TTC549 (cell line): Measurements from ENCODE around the gene CORO7.

ENCODE experiments used
- FAIRE-seq: peaks from 2 replicates; lab custom pipeline; 2012; peaks lifted over from hg19 to GRCh38; lab: Jason Lieb, UNC

The CORO7 gene

DNA sequence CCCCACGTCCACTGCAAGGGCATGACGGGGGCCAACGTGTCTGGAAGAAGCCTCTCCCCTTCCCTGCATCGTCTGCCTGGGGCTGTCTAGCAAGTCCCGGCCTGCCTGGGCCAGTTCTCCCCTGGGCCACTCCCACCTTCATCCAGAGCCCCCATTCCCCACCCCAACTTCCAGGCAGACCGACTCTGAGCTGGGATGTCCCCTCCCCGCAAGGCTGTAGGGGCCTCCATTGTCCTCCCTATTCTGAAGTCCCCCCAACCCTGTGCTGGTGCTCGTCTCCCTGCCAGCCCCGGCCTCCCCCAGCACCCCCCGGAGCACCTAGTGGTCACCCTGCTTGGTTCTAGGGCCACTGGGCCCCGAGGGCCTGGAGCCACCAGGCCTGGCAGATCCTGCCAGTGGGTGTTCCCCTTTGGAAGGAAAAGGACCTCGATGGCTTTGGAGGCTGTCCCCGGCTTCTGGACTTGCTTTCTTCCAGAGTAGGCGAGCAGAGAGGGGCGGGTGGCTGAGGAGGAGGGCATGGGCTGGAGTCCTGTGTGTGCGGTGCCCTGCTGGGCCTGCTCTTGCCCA is 95.7 kb downstream of the CORO7 start:
- no peak for FAIRE-seq

DNA sequence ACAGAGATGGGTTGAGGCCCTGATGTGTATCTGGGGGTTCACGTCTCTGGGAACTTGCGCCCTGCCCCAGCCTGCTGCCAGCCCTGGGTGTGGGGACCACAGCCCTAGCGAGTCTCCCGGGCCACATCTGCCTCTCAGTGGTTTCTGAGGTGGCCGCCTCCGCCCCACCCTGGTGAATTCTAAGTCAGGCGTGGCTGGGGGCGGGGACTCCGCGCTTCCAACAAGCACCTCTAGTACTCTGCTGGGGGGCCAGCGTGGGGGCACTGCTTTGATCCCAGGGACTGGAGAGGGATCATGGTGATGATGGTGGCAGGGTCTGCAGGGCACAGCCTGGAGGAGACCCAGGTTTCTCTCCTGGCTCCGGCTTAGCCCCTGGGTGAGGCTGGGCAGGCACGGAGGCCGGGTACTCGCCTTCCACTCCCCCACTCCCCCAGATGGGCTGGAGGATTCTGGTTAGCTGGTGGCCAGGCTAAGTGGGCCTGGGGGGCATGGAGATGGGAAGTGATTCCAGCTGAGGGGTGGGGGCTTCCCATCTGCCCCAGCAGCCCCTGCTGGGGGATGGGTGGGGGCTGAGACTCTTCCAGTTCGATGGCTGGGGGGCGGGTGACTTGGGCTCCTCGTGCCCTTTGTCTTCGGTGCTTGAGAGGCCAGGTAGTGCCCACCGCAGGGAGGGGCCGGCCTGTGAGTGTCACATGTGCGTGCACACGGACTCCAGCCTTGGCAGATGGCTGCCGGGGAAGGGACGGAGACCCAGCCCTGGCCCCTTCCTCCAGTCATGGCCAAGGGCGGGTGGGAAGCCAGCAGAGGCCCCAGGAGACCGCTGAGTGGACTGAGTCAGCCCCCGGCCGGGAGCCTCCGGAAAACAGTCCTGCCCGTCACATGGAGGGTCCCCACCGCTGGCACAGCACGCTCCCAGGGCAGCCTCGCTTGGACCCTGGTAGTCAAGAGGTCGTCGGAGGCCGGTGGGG is 96.7 kb downstream of the CORO7 start:
- FAIRE-seq: no peak

DNA sequence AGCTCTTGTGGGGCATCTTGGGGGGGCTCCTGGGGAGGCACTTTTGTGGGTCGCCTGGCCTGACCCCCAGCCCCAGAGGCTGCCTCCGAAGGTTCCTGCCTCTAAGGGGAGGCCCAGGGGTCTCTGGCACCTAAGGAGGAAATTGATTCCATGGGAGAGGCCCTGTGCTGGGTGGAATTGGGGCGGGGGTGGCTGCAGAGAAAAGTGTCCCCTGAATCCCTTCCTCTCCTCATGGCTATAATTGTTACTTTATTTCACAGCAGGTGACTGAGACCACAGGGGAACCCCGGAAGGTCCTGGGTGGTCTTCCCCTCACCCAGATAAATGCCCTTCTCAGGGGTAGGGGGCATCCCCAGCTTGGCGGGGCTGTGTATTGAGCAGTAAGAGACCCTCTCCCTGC is 97.4 kb downstream of the CORO7 start:
- no peak for FAIRE-seq

DNA sequence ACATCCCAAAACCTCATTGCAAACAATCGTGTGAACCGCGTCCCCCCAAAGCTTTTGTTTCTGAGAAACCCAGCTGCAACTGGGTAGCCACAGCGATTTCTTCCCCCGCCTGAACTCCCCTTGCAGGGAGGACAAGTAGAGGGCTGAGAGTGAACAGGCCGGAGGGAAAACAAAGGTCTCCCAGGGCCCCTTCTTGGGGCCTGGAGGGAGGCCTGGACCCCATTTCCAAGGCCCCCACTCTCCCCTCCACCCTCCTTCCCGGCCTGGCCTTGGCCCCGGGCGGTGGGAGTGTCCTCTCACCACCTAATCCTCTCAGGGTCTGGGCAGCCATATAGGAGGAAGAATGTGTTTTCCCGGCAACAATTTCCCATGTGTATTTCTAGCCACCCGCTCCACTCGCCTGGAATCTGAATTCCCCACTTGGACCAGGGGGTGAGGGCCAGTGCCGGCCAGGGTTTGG is 97.9 kb downstream of the CORO7 start:
- FAIRE-seq: no peak

DNA sequence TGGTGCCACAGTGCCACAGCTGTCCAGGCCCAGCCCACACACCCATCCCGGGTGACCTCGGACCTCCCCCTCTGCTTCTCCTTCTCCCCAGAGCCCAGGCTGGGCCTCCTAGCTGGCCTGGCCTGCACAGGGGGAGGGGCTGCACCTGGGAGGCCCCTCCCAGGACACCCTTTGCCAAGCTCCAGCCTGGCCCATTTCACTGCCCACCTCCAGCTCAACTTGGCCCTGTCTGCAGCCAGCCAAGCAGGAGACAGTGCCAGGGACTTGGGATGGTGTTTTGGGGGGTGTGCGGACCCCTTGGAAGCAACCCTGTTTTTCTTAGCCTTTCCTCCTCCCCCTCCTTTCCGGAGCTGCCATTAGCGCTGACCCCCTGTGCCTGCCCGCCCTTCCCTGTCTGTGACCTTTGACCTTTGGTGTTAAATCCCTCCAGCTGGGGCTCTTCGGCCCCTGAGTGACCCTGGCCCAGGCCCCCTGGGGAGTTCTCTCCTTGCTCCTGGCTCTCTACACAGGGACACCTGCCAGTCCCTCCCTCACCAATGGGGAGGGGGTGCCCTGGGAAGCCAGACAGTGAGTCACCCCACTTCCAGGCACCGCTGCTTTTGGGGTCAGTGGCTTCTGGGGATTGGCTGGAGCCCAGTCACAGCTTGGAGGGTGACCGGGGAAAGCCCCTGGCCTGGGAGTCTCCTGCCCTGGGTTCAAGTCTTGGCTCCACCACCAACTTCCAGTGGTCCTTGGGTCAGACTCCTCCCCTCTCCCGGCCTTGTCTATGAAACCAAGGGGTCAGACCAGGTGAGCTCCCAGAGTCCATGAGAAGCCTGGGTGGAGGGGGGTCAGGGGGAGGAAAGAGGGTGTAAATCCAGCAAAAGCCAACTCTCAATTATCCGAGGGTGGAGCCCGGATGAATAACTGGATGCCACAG is 98.6 kb downstream of the CORO7 start:
- no peak for FAIRE-seq

DNA sequence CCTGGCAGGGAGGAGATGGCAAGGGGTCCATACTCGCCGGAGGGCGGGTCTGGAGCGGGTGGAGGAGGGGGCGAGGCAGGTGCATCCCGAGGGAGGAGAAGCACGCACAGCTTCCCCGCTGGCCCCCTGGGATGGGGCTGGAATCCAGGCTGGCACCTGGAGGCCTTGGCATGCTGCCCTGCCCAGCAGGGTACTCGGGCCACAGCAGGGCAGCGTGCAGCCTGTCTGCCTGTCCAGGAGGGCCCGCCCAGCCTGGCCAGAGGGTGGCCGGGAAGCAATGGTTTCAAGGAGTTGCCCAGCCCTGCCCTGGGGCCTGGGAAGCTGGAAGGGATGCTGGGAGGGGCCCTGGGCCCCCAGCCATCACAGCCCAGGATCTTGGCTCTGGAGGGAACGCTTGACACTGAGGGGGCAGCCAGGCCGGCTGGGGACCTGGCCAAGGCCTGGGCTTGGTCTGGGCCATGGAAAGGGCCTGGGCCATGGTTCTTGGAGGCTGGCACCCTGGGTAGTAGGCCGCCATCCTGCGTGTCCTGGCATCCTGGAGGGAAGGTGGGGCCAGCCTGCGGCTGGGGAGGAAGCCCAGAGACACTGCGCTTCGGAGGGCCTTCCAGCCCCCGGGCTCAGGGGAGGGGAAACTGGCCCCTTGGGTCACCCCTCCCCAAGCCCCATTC is 99.4 kb downstream of the CORO7 start:
- no peak for FAIRE-seq

DNA sequence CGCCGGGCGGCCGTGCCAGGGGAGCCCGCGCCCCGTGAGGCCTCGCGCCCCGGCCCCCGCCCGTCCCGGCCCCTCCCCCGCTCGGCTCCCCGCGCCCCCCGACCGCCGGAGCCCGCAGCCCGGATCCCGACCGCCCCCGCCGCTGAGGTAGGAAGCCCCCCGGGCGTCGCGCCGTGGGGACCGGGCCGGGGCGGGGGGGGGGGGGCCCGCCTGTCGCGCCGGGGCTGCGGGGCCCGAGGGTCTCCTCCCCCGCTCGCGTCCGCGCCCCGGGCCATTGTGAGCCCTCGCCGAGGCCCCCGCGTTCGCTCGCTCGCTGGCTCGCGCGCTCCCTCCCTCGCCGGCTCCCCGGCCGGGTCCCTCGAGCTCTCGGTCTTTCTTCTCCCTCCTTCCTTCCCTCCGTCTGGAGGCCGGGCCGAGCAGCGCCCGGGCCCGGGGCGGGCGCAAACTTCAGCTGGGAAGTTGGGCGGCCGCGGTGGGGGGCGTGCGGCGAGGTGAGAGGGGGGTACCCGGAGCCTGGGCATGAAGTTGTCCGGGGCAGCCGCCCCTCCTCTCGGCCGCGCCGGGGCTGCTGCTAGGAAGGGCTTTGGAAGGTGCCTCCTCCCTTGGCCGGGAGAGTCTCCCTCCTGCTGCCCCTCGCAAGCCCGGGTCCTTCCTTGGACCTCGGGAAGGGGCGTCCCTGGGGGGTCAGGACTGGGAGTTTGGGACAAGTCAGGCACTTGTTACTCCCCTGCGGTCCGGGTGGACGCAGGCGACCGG is 100.1 kb downstream of the CORO7 start:
- FAIRE-seq: no peak

DNA sequence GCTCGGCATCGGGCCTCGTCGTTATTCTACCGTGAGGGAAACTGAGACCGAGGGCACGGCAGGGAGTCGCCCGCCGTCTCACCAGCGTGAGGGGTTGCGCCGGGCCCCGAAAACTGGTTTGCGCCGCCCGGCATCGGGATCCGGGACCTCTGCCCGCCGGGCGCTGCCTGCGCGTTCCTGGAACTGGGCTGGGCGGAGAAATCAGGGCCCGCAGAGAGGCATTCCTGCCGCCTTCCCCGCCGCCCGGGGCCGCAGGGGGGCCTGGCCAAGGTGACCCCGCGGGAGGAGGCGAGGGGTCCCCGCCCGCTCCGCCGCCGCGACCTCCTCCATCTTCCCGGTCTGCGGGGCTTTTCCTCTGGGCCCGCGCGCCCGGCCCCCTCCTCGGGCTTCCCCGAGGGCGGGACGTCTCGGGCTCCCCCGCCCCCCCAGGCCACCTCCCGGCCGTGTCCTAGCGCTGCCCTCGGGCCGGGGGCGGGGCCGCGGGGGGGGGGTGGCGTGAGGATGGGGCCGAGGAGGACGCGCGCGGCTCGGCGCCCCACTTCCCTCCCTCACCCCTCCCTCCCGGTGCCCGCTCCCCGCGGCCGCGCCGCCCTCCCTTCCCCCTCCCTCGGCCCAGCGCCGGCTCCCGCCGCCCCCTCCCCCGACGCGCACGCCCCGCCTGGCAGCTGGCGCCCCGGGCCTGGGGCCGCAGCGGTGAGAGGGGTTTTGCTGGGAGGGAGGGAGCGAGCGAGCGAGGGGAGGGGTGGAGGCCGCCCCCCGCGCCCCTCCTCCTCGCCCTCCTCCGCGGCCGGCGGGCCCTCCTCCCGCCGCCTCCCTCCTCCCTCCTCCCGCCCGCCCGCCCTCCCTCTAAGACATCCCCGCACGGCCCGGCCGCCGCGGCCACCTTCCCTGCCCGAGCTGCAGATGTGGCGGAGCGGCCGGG is 100.9 kb downstream of the CORO7 start, which contains the start of gene GLIS2:
Gene GLIS2 (plus strand): TSS at position 882 of the 922 bp plus-strand sequence. CDS start 16,214 bp downstream, outside the sequence.
- FAIRE-seq: no peak

DNA sequence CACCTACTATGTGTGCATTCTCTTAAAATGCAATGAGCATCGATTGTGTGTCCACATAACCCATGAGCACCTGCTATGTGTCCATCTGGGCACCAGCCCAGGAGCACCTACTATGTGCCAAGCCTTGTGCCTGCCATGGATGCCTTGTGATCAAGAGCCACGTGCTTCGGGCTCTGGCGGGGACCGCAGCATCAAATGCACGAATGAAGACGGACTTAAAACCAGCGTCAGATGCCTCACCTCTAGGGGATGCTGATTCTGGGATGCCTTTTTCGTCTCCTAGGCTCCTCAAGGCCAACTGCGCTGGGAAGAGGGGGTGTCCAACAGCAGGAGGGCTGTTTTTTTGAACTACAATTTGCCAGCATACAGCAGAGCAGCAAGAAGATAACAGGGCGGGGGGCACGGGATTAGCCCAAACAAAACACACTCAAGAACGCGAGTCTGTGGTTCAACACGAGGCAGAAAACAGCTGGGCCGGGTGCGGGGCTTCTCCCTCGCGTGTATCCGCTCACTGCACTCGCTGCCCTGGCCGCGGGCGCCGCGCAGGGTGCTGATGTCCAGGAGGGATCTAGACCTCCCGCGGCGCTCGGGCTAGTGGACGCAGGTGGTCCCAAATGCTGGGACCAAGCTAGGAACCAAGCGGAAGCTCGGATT is 101.7 kb downstream of the CORO7 start:
- FAIRE-seq: no peak

DNA sequence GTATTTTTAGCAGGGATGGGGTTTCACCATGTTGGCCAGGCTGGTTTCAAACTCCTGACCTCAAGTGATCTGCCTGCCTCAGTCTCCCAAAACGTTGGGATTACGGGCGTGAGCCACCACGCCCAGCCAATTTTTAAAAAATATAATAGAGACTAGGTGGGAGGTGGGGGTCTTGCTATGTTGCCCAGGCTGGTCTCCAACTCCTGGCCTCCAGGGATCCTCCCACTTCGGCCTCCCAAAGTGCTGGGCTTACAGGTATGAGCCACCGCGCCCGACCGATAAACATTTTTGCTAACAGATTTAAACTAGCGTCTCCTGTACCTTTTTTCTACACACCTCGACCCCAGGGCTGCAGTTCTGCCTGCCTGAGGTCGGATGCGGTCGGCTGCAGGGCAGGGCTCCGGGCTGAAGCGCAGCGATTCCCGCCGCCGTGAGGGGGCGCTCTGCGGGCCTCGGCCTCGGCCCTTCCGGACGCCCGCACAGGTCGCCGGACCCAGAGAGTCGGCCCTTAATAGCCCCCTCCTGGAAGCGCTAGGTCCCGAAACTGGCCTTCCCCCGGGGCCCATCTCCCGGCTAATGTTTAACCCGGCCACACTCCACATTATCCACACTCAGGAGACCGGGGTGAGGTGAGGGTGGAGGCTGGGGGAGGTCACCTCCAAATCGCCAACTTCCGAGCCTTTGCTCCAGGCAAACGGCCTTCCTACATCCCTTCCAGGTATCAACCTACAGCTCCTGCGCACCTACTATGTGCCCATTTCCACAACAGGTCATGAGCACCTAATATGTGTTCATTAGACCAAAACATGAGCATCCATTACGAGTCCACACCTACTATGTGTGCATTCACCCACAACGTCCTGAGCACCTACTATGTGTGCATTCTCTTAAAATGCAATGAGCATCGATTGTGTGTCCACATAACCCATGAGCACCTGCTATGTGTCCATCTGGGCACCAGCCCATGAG is 102.5 kb downstream of the CORO7 start:
- no peak for FAIRE-seq

DNA sequence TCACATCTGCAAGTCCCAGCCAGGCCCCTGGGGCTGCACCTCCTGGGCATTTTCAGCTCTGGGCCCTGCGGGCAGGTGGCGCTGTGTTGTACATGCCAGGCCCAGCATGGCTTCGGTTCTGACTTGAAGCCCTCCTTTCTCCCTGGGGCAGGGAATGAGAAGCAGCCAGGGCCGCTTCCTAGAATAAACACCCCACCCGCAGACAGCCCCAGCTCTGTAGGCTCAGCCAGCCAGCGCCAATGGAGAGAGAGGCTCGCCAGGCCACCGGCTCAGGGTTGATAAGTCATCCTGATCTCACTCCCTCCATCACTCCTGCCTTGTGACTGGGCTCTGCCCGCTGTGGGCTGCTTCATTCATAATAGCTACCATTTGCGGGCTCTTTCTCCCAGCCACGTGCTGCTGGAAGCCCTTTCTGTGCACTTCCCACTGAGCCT is 106.5 kb downstream of the CORO7 start:
- FAIRE-seq: no peak

DNA sequence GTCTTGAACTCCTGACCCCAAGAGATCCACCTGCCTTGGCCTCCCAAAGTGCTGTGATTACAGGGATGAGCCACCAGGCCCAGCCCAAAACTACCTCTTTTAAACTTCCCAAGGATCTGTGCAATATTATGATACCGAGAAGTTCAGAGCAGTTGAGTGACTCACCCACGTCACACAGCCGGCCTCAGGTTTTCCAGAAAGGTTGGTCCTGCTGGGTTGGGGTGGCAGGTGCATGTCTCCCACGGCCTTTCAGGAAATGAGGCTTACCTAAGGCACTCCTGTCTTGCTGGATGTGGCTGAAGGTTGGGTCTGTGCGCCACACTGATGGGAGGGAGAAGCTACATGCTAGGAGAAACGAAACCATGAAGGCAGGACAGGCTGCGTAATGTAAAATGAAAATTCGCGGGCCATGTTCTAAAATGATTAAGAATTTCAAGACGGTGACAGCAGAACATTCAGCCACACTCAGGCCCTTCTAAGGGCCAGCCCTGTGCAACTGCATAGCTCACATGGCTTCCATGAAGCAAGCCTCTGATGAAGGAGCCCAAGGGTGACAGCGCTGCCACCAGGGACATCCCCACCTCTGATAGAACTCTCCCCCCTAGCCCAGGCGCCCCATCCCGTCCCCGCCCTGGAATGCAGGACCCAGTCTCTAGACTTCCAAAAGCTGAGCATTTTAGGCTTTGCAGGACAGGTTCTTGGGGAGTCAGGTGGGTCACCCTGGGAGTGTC is 107.1 kb downstream of the CORO7 start:
- no peak for FAIRE-seq

DNA sequence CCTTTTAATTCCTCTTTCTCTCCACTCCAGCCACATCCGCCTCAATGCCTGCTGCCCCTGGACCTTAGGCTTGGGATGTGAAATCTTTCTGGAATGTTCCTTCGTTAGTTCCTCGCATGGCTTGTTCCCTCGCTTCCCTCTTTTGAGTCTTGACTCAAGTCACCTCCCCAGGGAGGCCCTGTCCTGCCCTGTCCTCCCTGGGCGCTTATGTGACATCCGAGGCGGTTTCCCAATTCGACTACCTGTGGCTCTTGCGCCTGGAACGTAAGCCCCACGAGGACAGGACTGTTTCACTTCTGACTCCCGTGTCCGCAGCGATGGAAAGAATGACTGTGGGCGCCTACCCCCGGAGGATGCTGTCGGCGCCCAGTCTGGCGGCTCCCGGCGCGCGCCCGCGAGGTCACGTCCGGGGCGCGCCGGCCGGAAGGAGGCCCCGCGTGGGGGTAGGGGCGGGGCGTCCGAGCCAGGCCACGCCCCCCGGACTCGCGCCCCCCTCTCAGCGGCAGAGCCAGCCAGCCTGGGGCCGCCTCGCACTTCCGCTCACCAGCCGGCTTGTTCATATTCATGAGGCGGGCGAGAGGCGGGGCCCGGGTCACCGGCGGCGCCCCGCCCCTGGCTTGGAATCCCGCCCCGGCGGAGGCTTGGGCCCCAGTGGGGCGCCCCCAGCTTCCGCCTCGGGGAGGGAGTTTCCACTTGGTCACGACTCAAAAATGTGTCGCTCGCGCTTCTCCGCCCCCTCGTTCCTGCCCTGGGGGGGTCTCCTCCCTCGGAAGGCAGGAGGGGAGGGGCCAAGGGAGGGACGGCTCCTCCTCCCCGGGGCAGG is 109.0 kb downstream of the CORO7 start:
- no peak for FAIRE-seq

DNA sequence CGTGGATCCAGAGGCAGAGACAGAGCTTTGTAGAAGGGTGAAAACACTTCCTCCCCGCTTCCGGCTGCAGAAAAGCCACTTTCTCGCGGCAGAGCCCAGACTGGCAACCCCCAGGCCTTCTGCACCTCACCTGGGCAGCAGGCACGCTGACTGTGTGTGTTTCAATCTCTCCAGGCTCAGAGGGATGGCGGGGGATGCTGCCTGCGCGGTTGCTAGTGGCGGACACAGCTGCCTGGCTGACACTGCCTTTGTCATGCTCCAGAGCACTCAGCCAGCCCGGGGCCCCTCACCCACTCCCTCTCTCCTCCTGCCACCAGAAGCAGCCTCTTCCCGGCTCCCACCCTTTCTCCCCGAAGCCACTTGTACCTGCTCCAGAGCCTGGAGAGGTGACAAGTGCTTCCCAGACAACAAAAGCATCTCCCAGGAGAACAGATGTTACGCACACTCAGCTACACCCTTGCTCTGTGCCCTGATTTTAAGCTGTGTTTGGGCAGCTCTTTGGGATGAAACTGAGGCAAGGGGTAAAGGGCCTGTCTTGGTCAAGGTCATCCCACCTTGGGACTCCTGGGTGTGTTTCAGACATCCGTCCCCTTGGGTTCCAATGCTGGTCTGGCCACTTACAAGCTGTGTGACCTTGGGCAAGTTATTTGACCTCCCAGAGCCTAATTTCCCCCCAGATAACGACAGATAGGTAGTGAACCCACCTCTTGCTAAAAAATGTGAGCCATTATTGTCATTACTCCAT is 109.8 kb downstream of the CORO7 start:
- no peak for FAIRE-seq
